GM18907 (cell line): ENCODE data around the gene GRK4.

Source experiments
- ATAC-seq: cut with Tn5 transposase; IDR thresholded peaks from one replicate; pipeline ENCODE4 v1.9.1; 2021; ENCODE audit warnings: mild to moderate bottlenecking, moderate library complexity; ENCODE audit not compliant: unreplicated experiment

Gene GRK4

DNA sequence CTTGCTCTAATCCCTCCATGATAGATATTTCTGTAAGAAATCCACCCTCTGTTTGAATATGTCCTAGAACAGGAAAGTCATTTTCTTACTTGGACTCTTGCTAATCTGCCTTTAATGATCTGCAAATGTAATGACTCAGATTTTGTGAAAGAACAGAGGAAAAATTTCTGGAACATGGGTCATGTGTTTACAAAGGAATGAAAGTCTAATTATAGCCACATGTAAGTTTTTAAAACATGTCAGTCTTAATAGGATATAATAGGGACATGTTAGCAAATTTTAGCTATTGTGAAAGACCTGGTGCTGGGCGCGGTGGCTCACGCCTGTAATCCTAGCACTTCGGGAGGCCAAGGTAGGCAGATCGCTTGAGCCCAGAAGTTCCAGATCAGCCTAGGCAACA is 47.6 kb downstream of the GRK4 start:
- ATAC-seq, result no peak

DNA sequence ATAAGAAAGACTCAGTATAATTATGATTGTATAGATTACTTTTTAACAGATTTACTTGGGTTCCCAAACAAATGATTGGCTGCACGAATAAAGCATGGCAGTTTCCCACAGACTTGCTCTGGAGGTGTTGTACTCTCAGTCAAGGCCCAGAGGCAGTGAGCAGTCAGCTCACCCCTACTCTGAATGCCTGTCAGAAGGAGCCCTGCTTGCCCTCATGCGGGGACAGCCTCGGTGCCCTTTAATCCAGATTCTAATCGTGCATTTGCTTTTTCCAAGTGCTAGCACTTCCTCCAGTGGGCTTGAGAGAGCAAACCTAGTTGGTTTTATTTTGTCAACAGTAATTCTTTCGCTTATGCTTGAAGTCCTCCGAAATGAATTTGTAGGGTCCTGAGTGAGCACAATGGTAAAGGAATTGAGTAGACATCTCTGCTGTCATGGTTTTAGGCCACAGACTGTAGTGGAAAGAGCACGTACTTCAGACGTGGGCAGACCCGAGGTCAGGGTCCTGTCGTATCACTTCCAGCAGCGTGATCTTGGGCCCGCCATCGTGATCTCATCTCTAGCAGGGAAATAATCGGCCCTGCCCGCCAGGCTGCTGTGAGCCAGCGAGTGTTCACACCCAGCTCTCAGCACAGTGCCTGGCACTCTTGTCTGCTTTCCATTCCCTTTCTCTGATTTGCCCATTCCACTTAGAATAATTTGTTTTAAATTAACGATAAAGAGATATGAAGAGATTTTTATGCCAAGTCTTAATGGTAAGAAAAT is 48.3 kb downstream of the GRK4 start:
- ATAC-seq, result no peak

DNA sequence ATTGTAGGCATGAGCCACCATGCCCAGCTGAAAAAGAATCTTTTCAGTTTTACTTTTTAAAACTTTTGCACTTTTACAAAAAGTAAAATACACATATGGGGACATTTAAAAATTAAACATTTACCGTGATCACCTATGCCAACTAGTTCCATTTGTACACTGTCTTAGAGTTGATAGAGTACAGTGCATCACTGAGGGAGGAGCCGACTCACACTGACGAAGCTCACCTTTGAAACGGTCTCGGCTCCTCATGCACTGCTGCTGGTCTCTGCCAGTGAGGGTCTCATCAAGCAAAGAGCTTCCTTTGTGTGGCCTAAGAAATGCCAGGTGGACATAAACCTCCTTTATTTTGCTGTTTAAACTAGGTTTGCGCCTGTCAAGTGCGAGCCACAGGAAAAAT is 50.0 kb downstream of the GRK4 start:
- ATAC-seq, result no peak

DNA sequence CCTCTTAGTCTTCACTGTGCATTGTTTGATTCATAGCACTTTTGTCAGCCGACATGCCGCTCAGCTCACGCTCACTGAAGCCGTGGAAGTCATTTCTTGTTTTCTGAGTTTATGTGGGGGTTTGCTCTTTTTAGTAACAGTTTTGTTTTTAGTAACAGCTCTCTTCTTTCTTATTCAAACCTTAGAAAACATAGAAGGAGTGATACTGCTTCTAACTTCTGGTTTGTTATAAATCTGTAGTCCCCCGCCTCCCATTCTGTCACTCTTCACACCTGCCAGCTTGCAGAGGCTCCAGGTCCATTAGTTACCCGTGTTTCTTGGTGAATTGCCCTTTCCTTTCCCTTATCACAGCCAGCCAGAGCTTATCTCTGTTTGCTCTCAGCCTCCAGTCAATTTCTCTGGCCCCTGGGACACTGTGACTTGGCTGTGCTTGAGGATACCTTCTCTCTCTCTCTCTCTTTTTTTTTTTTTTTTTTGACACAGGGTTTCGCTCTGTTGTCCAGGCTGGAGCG is 50.5 kb downstream of the GRK4 start:
- ATAC-seq, result peak; percentile 54

DNA sequence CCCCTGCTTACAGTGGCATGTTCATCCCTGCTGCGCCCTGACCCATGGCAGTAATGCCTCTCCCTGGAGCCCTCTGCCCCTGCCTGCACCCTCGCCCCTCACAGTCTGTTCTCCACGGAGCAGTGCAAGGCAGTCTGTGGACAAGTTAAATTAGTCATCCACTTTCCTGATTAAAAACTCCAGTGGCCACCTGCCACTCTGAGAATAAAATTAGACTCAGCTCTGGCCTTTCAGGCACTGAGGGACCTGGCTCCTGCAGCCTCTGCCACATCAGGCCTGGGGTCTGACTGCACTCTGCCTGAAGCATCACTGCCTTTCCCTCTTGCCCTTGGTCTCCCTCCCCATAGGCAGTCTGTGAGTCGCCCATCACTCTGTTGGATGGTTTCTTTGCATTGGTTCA is 53.6 kb downstream of the GRK4 start:
- ATAC-seq, result no peak

DNA sequence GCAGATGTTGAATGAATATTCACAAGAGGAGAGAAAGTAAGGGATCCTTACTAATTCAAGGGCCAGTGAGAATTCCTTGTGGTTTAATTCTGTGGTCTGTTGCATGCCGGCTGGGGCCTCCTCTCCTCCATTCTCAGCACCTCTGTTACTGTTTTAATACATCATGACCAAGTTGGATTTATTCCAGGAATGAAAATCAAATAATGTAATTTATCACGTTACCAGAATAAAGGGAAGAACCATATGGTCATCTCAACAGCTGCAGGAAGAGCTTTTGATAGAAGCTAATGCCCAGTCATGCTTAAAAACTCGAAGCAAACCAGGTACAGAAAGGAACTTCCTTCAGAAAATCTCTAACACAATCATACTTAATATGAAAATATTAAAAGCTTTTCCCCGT is 54.1 kb downstream of the GRK4 start:
- no peak for ATAC-seq

DNA sequence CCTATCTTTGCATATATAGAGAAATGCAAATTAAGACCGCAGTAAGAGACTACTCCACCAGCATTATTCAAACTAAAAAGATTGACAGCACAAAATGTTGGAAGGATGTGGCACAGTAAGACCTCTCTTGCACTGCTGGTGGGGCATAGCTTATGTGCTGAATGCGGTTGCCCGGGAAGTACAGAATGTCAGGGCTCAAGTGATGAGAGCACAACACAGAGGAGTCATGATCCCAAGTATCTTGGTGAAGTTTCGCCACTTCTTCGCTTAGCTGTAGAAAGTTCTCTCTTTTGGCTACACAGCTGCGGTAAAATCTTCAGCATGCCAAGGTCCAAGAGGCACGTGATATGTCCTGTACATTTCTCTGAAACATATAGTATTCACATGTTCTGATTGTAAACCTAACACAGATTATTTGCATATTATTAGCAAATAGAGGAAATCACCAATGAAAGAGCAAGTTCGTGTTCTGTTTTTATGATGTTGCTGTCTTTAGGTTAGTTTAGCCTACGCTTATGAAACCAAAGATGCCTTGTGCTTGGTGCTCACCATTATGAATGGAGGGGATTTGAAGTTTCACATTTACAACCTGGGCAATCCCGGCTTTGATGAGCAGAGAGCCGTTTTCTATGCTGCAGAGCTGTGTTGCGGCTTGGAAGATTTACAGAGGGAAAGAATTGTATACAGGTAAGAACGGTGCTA is 55.9 kb downstream of the GRK4 start:
- no peak for ATAC-seq

DNA sequence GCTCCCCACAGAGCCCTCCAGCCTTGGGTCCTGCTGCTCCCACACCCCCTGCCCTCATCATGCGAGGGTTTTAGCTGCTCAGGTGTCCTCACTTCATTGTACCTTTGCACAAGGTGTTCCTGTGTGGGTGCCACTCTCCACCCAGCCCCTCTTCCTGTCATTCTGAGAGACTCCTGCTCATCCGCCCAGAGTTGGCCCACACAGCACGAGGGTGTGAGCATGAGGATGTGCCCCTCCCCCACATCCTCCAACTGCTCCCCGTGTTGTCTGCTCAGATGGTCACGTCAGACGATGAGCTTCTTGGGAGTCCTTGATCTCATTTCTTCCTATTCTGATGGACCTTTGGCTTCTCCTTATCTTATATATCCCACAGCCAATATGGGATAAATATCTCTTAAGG is 57.8 kb downstream of the GRK4 start:
- ATAC-seq, result no peak

DNA sequence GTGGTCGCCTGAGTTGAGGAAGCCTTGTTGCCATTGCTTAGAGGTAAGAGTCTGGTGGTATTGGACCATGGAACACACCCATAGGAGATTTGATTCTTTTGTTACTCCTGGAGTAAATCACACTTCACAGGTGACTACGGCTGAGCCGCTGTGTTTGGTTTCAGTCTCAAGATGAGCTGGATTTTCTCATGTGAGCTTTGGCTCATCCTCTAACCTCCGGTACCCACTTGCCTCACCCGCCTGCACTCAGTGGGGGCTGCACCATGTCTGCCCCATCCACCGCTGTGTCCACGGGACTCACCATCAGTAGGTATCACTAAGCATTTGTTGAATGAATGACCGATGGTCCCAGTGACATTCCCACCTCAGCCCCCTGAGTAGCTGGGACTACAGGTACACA is 58.3 kb downstream of the GRK4 start:
- no peak for ATAC-seq

DNA sequence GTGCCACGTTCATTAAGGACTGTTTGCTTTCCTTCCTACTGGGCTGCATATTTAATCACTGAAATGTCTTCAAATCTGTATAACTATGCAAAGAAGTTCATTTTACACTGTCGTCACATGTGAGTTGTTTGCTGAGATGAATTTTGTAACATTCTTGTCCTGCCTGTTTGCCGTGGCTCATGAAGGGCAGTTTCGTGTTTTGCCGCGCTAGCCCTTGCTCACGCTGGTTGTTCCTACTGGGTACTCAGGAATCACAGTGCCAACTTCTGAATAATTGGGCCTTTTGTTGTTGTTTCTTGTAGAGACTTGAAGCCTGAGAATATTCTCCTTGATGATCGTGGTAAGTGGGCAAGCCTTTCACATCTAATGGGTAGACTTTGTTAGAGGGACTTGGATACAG is 58.7 kb downstream of the GRK4 start:
- ATAC-seq, result no peak

DNA sequence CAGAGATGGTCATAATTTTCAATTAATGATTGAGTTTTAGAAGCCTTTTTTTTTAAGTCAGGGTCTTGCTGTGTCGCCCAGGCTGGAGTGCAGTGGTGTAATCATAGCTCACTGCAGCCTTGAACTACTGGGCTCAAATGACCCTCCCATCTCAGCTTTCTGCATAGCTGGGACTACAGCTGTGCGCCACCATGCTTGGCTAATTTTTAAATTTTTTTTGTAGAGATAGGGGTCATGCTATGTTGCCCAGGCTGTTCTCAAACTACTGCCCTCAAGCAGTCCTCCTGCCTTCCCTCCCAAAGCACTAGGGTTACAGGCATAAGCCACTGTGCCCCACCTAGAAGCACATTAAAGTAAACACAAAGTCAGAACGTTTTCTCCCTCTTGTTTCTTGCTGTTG is 59.3 kb downstream of the GRK4 start:
- ATAC-seq, result no peak

DNA sequence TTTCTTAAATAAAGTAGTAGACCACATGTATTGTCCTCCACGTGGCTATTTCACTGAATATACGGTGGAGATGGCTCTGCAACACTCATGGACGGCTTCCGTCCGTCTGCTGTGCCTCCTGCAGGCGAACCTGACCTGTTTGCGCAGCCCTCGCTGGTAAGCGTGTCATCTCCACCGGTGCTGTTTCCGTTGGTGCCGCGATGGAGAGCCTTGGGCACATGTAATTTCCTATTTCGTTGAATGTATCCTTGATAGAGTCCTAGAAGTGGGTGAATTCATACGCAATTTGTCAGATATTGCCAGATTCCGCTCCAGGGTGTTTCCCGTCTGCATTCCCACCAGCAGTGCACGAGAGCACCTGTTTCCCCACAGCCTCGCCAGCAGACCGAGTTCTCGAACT is 62.5 kb downstream of the GRK4 start:
- ATAC-seq, result no peak

DNA sequence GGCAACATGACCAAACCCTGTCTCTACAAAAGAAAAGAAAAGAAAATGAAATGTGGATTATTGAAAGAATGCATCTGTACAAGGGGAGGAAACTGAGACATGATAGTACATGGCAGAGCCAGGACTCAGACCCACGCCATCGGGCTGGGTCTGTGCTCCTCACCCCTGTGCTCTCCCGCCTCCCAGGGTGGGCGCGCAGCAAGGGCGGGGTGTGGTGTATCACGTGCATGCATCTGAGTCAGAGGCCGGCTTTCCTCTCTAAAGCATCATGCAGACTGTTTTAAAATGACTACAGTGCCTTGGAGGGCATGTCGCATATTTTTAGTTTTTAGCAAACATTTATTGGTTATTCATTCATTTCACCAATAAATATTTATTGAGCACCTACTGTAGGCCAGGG is 63.2 kb downstream of the GRK4 start:
- ATAC-seq, result no peak

DNA sequence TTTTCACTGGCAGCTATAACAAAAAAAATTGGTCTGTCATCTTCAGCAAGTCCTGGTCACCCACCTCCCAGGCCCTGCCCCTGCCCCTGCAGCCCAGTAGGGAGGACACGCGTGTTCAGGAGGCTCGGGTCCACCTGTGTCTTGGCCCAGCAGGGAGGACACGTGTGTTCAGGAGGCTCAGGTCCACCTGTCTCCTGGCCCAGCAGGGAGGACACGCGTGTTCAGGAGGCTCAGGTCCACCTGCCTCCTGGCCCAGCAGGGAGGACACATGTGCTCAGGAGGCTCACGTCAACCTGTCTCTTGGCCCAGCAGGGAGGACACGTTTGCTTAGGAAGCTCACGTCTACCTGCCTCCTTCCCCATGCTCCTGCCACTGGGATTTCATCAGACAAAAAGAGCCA is 66.1 kb downstream of the GRK4 start:
- no peak for ATAC-seq

DNA sequence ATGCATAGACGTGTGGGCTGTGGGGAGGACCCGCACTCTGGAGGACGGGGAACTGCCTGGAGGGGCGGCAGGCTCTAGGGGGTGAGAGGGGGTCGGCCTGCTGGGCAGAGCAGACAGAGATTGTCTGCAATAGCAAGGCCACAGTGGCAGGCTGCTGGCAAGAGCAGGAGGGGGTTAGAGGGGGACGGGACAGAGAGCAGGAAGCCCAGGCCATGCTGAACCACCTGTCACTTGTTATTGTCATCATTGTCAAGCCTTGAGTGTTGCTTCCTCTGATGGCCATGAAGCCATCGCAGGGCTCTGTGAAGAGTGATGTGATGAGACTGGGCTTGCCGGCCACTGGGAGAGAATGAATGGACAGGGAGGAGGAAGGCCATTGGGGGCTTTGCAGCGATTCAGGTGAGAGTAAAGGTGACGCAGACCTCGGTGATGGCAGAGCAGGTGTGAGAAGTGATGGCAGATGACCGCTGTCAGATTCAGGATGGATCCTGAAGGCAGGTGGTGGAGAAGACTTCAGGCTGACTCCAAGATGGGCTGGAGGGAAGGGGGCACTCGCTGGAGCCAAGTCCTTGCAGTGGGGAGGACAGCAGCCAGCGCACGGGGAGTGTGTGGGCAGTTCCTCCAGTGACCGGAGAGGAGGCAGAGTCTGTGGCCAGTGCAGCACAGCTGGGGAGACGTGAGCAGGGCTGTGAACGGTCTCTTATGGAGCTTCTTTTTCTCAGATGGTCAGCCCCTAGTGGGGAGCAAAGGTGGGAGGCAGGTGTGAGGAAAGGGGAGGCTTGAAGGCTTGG is 67.4 kb downstream of the GRK4 start:
- no peak for ATAC-seq

DNA sequence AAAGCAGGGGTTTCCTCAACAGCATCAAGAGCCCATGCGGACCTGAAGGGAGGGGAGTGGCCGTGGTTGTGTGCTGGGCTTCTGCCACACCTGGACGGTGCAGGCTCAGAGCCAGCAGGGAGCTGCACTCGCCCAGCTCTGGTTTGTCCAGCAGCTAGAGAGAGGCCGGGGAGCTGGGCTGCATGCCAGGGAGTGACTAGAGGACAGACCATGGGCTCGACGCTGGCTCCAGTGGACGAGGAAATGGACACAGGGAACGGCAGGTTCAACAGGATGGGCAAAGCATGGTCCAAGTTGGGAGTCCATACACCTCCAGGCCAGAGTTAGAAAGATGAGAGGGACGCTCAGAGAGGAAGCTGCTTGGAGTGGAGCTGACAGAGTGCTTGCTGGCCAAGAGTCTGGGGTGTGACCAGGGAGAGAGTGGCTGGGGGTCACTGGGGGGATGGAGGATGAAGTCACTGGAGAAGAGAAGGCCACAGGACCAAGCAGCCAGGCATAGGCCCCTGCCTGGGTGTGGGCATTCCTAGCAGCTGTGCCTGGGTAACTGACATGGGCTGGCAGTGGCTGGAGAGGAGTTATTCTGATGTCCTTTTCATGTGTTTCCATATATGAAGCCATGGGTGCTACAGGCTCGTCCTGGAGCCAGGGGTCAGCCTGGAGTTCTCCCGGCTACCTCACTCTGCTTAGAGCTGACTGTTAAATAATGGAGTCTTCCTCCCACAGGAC is 68.1 kb downstream of the GRK4 start:
- ATAC-seq, result no peak

DNA sequence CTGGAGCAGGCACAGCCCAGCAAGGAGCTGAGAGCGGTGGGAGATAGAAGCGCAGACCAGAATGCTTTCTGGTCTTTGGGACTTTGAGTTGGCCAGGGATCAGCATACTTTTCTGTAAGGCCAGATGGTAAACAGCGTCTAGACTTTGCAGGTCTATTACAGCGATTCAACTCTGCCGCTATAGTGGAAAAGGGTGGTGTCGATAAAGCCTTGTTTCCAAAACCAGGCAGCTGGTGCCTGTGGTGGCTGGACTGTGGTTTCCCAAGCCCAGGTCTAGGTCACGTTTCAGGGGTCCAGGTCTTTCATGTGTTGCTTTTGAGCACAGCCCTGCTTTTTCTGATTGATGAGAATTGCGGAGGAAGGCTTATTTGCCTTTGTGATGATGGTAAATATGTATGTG is 70.9 kb downstream of the GRK4 start:
- ATAC-seq, result no peak

DNA sequence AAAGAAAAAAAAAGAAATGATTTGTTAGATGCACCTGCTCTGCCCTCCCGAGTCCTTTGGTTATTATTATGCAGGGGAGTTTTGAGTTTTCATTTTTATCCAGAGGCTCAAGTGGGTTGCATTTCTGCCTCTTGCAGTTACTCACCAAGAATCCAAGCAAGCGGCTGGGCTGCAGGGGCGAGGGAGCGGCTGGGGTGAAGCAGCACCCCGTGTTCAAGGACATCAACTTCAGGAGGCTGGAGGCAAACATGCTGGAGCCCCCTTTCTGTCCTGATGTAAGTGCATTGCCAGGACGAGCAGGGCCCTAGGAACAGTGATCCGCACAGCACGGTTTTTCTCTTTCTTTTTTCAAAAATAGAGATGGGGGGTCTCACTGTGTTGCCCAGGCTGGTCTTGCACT is 71.9 kb downstream of the GRK4 start:
- no peak for ATAC-seq

DNA sequence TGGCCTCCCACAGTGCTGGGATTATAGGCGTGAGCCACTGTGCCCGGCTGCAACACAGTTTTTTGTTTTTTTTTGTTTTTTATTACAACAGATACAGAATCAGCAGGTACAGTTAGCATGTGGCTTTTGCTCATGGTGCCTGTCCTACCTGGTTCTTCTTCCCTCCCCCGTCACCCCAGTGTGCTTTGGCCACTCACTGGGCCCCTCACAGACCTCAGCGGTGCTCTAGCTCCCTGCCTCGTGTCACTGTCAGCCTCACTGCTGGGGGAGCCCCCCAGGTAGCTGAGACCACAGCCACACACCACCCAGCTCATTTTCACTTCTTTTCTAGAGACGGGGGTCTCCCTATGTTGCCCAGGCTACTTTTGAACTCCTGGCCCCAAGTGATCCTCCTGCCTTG is 72.3 kb downstream of the GRK4 start:
- ATAC-seq, result no peak

DNA sequence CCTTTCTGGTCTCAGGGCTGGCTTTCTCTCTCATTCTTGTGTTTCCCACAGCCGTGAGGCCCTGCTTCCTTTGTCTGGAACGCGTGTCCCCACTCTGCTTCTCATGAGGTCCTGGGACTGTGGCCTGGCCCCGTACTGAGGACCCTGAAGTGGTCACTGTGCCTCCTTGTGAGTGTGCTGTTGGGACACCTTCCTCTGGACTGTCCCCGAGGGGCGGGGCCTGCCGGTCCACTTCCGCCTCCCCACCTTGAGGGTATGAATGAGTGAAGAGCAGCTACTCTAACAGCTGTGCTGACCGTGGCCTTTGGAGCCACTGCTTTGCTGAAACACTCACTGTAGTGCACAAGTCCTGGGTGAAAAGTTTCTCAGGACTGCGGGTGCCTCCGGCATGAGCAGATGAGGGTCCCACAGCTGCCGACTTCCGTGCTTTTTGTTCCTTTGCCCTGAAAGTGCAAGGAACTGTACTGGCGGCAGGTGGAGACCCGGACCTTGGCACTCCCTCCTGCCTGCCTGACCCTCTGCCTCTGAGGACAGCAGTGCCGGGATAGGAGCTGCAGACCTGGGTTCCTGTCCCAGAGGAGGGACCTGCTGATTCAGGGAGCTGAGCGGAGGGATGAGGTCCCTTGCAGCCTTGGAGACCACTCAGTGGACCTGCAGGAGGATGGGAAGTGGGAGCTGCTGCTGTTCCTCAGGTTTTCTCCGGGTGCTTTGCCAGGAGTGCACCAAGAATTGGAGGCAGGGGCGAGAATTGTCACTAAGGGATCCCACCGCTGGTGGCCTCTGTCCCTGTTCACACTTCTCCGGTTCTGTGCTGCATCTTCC is 73.0 kb downstream of the GRK4 start:
- ATAC-seq, result no peak
